Measurements from ENCODE around the gene ATP5PB.

ATP5PB gene

DNA sequence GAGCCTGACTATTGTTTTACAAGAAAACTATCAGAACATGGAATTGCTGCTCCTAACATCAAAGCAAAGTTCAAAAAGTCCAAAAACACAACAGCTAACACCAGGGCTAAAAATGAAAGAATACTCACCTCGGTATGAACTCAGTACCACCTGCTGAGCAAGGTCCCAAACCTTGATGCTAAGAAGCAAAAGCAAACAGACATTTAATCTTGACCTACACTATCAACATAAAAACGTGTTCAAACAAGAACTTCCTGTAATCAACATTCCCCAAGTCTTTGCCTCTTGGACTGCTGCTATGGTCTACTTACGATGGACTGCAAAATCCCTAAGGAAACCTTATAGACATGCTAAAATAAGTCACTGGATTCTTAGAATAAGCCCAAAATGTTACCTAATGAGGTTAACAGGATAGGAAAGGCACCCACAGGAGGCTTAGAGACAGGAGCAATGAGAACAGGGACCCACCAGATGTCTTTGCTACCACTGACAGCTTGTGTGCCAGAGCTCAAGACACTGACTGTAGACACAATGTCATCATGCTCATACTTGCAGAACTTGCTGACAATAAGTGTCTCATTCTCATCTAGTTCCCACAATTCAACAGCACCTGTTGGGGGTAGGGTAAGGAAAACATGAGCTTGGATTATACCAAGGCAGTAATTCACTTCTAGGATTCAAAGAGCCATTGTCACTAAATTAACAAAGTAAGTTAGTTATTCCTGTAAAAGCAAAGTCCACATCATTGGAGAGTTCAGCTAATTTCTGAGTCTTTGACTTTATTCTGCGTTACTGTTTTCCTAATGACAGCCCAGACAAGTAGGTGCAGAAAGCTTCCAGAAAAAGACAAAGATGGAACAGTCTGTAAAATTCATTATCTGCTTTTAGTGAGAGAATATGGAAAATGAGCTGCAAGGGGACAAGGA is 2.0 kb upstream of the ATP5PB start:
- DNase-seq, result no peak

DNA sequence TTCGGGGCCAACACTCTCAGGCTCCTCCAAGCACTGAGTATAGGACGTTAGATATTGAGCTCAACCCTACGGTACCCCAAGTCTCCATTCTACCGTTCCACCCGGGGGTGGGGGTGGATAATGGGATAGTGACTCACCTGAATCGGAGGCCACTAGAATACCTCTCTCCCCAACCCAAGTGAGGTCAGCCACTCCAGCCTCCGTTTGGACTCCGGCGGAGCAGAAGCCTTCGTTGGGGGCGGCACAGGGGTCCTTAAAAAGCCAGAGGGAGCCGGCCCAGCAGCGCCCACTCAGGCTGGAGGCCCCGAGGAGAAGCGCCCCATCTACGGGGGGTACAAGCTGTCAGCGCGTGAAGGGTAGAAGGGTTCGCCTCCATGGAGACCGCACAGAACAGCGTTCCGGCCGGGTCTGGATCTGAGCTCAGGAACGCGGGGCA is 764 bp upstream of the ATP5PB start:
- no peak for DNase-seq

DNA sequence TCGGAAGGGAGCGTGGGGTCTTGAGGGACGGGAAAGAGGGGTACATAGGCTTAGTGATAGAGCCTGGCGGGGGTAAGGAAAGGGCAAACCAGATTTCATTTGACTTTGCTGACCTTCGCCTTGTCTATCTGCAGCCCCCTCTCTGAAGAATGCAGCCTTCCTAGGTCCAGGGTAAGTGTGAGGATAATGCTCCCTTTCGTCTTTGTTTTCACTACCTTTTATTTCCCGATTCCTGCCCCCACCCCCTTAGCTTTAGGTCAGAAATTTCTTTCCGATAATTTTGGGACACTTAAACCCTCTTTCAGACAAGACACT is 396 bp downstream of the ATP5PB start:
- no peak for DNase-seq

DNA sequence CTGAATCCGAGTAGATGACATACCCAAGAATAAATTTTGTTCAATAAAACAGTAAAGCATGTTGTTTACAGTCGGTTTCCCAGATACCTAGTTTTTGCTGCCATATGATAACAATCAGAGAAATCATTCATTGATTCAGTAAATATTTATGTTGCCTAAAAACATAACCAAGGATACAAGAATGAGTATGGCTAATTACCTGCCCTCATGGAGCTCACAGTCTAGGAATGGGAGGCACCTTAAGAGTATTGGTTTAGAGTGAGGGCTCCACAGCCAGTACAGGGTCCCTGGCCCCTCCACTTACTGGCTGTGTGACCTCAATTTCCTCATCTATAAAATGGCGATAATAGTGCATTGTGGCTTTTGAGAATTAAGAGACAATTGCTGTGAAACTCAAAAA is 921 bp downstream of the ATP5PB start:
- no peak for DNase-seq

DNA sequence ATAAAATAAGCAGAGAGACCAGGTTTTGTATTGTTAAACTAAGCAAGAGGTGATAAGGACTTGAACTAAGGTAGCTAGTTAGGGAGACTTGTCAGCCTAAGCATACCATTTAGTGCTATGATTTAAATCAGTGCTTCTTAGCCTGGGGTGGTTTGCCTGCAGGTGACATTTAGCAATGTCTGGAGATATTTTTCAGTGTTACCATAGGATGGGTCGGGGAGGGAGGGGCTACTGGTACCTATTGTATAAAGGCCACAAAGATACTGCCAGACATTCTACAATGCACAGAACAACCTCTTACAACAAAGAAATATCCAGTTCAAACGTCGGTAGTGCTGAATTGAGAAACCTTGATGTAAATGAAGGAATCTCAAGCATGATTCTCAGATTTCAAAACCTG is 3.3 kb downstream of the ATP5PB start:
- DNase-seq, result no peak

DNA sequence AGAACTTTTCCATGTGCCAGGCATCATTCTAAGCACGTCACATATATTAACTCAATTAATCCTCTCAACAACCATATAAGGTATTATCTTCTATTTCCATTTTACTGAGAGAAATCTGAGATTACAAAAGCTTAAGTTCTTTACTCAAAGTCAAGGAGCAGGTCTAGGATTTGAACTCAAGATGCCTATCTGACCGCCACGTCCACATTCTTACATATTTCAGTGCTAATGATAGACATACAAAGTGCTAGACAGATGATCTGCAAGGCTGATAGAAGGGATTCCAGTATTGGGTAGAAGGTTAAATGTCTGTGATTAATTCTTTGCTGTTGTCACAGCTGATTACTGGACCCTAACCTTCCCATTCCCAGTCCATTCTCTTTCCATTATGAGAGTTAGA is 4.4 kb downstream of the ATP5PB start:
- no peak for DNase-seq

DNA sequence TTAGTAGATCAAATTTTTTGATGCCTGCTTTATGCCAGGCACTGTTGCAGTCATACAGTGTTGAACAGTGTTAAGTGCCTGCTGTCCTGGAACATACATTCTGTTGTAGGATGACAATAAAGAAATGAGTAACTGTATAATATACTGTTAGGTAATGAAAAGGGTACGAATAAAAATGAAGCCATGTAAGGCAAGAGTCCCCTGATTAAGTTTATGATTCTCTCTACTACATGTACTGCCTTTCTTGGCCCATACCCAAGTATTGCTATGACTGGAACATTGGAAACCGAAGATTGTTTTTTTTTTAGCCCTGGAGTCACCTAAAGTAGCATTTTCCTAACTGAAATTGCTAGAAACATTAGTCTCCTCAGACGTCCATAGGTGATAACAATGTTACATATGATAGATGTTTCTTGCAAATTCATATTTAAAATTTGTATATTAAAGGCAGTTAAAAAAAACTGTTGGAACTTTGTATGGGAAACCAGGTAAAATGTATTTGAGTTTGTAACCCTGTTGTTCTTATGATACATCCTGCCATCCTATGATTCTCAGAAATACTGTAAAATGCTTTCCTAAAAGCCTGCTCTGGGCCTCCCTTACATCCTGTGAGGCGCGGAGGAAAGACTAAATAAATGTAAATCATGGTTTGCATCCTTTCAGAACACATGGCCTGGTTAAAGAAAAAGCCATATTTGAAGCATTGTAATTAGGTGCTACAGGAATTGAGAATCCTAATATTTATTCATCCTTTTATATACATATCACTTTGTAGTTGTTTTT is 5.8 kb downstream of the ATP5PB start:
- DNase-seq, result no peak

DNA sequence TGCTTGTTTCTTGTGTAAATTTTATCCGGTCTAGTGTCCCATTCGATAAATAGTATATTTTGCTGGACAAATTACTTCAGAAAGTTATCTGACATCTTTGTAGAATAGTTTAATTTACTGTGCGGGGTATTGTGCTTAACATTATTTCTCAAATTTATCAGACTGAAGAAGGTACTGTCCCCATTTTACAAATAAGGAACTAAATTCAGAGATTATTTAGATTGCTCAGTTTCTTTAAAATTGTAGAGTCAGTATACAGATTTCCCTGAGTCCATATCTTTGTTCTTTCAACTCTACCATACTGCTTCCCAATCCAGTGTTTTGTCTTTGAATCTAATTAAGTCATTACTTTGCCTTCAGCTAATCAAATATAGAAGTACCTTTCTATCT is 6.4 kb downstream of the ATP5PB start:
- DNase-seq, result no peak

DNA sequence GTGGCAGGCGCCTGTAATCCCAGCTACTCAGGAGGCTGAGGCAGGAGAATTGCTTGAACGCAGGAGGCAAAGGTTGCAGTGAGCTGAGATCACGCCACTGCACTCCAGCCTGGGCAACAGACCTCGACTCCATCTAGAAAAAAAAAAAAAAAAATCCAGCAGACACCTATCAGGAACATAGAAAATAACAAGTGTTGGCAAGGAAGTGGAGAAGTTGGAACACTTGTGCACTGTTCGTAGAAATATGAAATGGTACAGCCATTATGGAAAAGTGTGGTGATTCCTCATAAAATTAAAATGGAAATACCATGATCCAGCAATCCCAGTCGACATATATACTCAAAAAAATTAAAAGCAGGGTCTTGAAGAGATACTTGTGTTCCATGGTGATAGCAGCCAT is 12.5 kb downstream of the ATP5PB start:
- no peak for DNase-seq

DNA sequence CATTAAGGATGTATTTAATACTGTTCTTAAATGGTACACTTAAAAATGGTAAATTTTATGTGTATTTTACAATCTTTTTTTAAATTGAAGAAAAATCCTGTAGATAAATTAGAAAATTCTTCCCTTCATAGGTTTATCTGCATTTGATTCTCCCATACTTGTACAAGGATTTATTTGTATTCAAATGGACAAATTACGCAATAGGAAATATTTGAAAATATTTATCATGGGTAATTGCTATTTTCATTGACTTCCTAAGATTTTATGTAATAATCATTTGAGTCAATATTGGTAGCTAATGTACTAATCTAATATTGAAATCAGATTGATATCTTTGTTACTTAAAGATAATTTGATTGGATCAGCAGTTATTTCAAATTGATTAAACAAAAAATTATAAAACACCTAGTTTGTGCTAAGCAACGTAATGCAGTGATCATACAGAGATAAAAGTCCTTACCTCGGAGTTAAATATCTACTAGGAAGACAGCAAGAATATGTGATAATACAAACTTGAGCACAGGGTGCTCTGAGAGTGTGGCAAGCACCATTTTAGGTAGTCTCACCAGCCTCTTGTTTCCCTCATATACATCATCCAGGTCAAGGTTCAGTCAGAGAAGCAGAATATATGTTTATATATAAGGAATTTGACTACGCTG is 13.2 kb downstream of the ATP5PB start:
- DNase-seq, result no peak

DNA sequence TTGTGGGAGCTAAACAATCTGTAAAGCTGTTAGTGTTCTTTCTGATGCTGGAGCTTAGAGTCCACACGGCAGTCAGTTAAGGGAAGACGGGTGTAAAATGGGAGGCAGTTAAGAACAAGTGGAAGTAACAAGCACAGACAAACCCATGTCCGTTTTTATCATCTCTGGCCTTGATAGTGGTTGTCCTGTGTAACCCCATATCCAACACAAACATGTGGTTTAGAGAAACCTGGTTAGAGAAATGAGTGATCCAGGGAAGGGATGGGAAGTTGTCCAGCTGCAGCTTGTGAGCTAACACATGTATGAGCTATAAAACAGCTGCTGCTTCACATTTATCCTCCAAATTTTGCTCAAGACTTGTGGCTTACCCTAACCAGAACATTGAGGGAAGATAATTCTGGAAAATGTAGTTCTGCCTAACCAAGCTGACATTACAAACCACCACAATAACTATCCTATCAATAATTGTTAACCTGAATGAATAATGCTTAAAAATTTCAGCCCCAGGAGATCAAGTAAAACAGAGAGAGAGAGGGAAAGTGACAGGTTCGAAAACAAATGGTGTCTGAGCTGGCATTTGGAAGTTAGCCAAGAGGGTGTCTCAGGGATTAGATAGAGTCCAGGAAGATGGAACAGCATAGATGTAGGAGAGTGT is 13.9 kb downstream of the ATP5PB start:
- no peak for DNase-seq

DNA sequence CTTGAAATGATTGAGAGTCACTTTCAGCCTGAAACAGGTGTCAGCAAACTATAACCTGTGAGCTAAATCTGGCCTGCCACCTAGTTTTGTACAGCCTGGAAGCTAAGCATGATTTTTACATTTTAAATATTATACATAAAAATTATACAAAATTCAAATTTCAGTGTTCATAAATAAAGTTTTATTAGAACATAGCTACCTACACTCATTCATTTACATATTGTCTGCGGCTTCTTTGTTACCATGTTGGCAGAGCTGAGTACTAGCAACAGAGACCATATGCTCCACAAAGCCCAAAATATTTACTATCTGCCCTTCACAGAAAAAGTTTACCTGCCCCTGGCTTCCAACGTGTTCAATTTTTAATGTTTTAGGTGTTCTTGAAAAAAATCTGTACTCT is 16.5 kb downstream of the ATP5PB start:
- no peak for DNase-seq

DNA sequence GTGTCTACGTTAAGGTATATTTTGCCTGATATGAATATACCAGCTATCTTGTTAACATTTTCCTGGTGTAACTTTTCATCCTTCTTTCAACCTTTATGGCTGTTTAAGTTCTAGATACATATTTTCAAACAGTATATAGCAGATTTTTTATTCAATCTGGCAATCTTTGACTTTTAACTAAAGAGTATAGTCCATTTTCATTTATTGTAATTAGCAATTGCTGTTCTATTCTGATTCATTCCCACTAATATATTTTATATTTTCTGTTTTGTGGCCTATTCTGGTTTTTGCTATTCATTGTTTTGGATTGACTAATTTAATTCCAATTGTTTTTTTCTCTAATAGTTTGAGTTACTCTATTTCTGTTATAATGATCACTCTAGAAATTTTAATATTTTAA is 17.2 kb downstream of the ATP5PB start:
- DNase-seq, result no peak

DNA sequence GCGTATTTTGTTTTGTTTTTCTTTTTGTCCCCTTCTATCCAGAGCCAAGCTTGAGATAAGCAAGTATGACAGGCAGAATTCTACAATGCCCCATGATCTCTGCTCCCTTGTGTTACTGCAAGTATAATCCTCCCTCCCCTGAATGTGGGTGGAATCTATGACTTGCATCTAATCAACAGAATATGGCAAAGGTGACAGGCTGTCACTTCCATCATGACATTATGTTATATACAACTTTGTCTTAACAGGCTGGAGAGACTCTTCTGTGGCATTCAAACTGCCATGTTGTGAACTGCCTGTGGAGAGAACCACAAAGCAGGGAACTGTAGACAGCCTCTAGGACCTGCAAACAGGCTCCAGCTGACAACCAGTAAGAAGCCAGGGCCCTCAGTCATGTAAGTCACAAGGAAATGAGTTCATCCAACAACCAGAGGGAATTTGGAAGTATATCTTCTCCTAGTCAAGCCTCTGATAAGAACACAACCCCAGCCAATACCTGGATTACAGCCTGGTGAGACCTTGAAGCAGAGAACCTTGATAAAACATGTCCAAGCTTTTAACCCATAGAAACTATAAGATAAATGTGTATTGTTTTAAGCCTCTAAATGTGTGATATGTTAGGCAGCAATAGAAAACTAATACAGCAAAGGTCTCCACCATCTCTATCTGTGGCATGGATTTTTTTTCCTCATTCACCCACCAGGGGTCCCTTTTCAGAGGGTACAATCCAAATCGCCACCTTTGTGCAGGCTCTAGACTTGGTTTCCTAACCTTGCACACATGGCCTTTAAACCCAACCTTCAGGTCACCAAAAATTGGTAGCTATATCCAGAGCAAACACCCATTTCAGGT is 18.8 kb downstream of the ATP5PB start:
- no peak for DNase-seq

DNA sequence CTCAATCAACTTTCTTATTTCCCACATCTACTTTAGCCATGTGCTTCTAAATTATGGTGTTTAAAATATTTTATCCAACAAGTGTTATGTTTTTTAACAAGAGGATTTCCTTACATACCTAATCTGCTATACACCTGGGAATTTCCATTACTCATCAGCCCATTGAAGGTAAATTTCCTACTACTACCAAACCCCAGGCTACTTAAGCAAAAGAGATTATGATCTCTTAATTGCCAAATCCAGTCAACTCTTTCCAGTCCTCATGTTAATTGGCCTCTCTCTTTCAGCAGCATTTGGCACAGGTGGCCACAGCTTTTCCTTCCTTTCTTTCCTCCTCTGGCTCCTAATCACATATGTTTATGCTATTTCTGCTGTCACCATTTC is 19.4 kb downstream of the ATP5PB start:
- no peak for DNase-seq

DNA sequence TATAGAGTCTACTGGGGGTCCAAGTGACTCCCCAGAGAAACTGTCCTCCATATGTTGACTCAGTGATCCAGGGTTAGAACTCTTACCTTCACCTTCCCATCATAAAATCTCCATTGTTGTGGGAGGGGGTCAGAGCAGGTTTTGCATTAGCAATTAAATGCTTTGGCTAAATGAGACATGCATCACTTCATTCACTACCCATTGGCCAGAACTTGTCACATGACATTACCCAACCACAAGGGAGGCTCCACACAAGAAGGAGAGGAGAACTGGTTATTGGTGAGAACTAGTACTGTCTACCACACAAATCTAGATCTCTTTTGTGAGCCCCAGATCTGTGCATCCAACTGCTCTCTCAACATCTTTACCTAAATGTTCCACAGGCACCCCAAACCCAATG is 20.3 kb downstream of the ATP5PB start:
- no peak for DNase-seq

DNA sequence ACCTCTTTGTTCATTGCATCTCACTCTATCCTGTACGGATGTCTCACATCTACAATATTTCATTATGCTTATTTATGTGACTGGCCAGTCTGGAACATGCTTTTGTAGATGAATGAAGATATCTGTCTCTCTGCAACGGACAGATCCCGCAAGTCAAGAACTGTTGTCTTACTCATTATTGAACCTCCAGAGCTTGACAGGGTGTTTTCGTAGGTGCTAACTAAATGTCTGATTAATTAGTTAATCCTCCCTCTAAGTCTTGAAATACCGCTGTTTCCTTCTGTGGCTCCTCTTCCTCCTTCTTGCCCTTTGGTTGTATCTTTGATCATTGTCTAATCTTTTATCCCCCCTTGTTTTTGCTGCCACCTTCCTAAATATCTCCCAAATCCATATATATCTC is 21.3 kb downstream of the ATP5PB start:
- no peak for DNase-seq

DNA sequence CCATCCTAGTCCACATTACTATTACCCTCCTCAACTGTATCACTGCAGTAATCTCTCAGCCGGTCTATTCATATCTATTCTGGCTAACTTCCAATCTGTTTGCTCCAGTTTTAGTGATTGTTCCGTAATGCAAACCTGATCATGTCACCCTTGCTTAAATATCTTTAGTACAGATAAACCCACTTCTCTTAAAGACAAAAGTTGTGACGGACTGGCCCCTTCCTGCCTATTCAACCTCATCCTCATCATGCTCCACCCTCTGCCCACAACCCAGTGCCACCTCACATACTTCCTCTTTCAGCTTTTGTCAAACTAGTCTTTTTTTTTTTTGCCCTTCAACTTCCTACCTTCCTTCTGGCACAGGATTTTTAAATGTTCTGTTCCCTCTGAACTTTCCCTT is 21.7 kb downstream of the ATP5PB start:
- no peak for DNase-seq

DNA sequence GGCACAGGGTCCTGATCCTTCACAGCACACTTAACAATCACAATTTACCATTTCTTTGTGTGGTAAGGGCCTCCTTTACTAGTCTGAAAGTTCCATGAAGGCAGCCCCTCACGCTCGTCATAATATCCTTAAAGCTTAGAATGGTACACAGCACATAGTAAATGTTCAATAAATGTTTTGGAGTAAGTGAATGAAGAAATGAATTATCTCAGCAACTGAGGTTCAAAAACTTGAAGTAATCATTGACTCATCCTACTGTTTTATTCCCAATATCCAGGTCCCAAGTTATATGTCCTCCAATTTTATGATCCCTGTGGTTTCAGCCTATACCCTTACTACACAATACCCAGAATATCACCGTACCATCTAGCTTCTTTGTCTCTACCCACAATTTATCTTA is 22.3 kb downstream of the ATP5PB start:
- DNase-seq, result no peak

DNA sequence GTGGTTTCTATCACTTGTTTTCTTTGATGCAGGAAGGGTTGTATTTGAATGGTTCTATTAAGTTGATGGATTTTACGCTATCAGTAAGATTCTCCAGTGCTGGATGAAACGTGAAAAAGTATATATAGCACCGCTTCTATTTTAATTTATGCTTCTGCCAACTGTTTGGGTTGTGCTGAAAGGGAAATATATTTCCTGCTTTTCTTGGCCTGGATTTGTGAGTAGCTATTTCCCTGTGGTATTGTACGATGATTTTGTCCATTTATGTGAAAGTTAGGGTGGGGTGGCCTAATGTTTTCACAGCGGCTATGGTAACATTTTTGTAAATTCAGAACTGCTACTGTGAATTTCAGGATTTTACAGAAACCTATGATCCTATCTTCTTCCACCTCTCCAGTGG is 24.8 kb downstream of the ATP5PB start:
- DNase-seq, result no peak

DNA sequence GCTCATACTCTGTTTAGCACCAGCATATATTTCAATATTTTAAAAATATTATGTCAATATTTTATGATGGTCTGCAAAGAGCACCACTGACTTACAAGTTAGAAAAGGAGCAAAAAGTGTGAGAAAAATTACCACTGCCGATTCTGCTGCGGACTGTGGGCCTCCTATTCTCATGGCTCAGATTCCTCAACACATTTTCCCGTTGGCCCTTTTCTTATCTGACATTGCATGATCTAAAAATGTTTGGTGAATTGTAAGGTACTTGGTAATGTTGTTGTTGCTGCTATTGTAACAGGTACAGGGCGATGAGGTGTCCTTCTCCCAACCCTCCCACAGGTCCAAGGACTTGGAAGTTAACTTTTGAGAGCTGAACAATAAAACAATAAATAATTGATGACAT is 25.3 kb downstream of the ATP5PB start:
- DNase-seq, result no peak

DNA sequence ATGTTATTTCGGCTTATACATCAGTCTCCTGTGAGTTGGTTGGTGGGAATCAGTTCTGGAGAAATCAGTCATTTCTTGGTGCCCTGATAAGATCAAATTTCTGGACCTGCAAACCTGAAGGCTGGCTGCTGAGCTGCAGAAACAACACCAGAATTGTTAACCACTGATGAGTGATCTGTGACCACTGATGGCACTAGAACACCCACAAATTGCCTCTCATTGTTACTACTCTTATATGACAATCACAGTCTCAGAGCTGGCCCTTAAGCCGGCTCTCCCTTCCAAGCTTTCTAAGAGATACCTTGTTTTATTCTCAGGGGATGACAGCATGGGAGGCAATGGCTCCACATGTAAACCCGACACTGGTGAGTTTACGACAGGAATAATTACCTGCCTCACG is 26.4 kb downstream of the ATP5PB start:
- no peak for DNase-seq

DNA sequence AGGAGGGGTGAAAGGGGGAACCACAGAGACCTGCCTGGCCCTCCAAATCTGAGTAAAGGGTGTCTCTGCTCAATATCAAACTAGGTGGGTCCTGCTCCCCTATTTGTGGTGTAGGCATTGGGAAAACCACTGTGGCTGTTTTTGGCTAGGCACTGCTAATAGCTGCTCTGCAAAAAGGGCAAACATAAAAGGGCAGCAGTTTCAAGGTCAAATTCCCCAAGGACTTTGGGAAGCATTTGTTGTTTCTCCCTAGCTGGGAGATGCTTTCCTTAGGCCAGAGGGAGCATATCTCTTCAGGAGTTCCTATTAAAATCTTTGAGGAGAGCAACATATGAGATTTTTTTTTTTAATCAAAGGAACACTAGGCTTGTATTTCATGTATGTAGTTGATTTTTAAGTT is 26.9 kb downstream of the ATP5PB start:
- DNase-seq, result no peak

Measured in NCI-H1417 treated with DMSO at 0.1 percent for 48 hours (cell line).